OCI-LY7 (cell line): Measurements from ENCODE around the gene LRRC4C. TPM values are rescaled to one million over a fixed set of nuclear protein-coding genes. Genes with fewer than 3 reads are reported as not detected.

Experiments
- BruUV-seq: library from RNA; stranded (reverse); fragments of 400-500 nt; replicated peaks from 2 replicates; lab custom pipeline; 2021; lab: Mats Ljungman, UMichigan
- CTCF ChIA-PET: fragments of 300-600 bp; sonication (Branson Sonifier 250); formaldehyde crosslinking; loops from one replicate; lab custom pipeline; 2022; ENCODE audit warnings: antibody characterized with exemption; ENCODE audit not compliant: unreplicated experiment; lab: Charles Lee
- POLR2A ChIA-PET: fragments of 300-600 bp; sonication (Branson Sonifier 250); formaldehyde crosslinking; loops from one replicate; lab custom pipeline; 2022; ENCODE audit warnings: antibody characterized with exemption; lab: Charles Lee
- DNase-seq: peaks from one replicate; pipeline ENCODE4 v3.0.0-alpha.2; 2015; ENCODE audit warnings: low spot score
- H2AFZ ChIP-seq: fragments of 200-600 bp; sonication (generic), shearing (Covaris generic); 2 replicates; pipeline ENCODE4 v1.6.1; 2014; ENCODE audit warnings: mild to moderate bottlenecking, antibody characterized with exemption, low read length, moderate library complexity
- H3K27ac ChIP-seq: fragments of 200-600 bp; sonication (generic); 2 replicates; pipeline ENCODE4 v1.5.1; 2014; ENCODE audit warnings: mixed run types, low read depth, mild to moderate bottlenecking, moderate library complexity, low read length, inconsistent platforms; ENCODE audit not compliant: poor library complexity, severe bottlenecking
- H3K36me3 ChIP-seq: fragments of 200-600 bp; sonication (generic); 2 replicates; pipeline ENCODE4 v1.6.1; 2014; ENCODE audit warnings: mild to moderate bottlenecking, antibody characterized with exemption, low read length, moderate library complexity, mixed read lengths; ENCODE audit not compliant: insufficient read depth
- H3K4me1 ChIP-seq: fragments of 200-600 bp; sonication (generic); 2 replicates; pipeline ENCODE4 v1.5.1; 2014; ENCODE audit warnings: mild to moderate bottlenecking, low read length; ENCODE audit not compliant: insufficient read depth, poor library complexity, severe bottlenecking
- H3K4me2 ChIP-seq: fragments of 200-600 bp; sonication (generic); 2 replicates; pipeline ENCODE4 v1.6.1; 2014; ENCODE audit warnings: mild to moderate bottlenecking, low read length
- H3K4me3 ChIP-seq: fragments of 200-600 bp; sonication (generic); 2 replicates; pipeline ENCODE4 v1.5.1; 2014; ENCODE audit warnings: mild to moderate bottlenecking, low read depth, low read length; ENCODE audit not compliant: poor library complexity, severe bottlenecking
- H3K79me2 ChIP-seq: fragments of 200-600 bp; sonication (generic); 2 replicates; pipeline ENCODE4 v1.6.1; 2016; ENCODE audit warnings: low read depth, mild to moderate bottlenecking, low read length, moderate library complexity, mixed read lengths; ENCODE audit not compliant: insufficient read depth
- H3K9me2 ChIP-seq: fragments of 200-600 bp; sonication (generic); 2 replicates; pipeline ENCODE4 v1.6.1; 2016; ENCODE audit warnings: mild to moderate bottlenecking, low read length, mixed read lengths; ENCODE audit not compliant: insufficient read depth
- H3K9me3 ChIP-seq: fragments of 200-600 bp; sonication (generic); 2 replicates; pipeline ENCODE4 v1.6.1; 2014; ENCODE audit warnings: mild to moderate bottlenecking, mixed run types, low read length, mixed read lengths
- H4K20me1 ChIP-seq: fragments of 200-600 bp; sonication (generic); 2 replicates; pipeline ENCODE4 v1.6.1; 2014; ENCODE audit warnings: mild to moderate bottlenecking, antibody characterized with exemption, low read length, moderate library complexity, mixed read lengths; ENCODE audit not compliant: insufficient read depth
- EZH2phosphoT487 ChIP-seq: fragments of 200-600 bp; sonication (generic); IDR thresholded peaks from 2 replicates; pipeline ENCODE4 v1.6.1; 2018; ENCODE audit warnings: low read depth, borderline replicate concordance, mild to moderate bottlenecking, mixed run types, antibody characterized with exemption, low read length, moderate library complexity, mixed read lengths
- intact Hi-C: fragments of 100-400 bp; cut with micrococcal nuclease; formaldehyde crosslinking; loops from one replicate; pipeline ENCODE4 v1.10.0; 2022; ENCODE audit not compliant: unreplicated experiment
- total RNA-seq, 2 experiments: library from RNA; depleted of rRNA in 1 of 2; stranded (reverse); fragments of >200 nt in 1 of 2; shearing (Covaris generic) in 1 of 2; gene quantifications; 2 replicates each; pipeline ENCODE4 v1.2.3, GENCODE V29; 2014 to 2022
- TF ChIP-seq, protein P1 (sequence below): fragments of 200-600 bp; sonication (generic); conservative IDR thresholded peaks from 2 replicates; pipeline ENCODE4 v1.5.1; 2014; ENCODE audit warnings: mild to moderate bottlenecking, antibody characterized with exemption, low read length, moderate library complexity, mixed read lengths

The LRRC4C gene
- total RNA-seq, 2 experiments from 2014 or later = not detected

GRCh38 chr11:41247621-41248020 lies 211.8 kb downstream of the LRRC4C start:
- no TSS peak for BruUV-seq
- POLR2A ChIA-PET = interaction anchor here (0.7 to 0.8 kb wide), 2 partner anchors 25 to 37 kb away, joined by 3 read pairs; no protein-coding TSS in a partner anchor

GRCh38 chr11:41246399-41246745 lies 213.1 kb downstream of the LRRC4C start:
- Histone ChIP-seq H3K27ac (no peak overlapping the region), H3K4me3 (no peak overlapping the region), H2AFZ (no peak overlapping the region), H4K20me1 (no peaks in the 10 kb centered on the region), H3K9me3 (no peaks in the 10 kb centered on the region), H3K79me2 (no peaks in the 10 kb centered on the region), H3K36me3 (no peaks in the 10 kb centered on the region), H3K4me1 (no peaks in the 10 kb centered on the region), H3K4me2 (no peak overlapping the region), H3K9me2 (no peaks in the 10 kb centered on the region)
- ChIA-PET POLR2A (no interaction called here), CTCF (no interaction called here)
- DNase-seq = no peak
- BruUV-seq = no TSS peak
- intact Hi-C loops = no loop called here
- no peak for TF ChIP-seq EZH2phosphoT487
- TF ChIP-seq, protein P1, sequence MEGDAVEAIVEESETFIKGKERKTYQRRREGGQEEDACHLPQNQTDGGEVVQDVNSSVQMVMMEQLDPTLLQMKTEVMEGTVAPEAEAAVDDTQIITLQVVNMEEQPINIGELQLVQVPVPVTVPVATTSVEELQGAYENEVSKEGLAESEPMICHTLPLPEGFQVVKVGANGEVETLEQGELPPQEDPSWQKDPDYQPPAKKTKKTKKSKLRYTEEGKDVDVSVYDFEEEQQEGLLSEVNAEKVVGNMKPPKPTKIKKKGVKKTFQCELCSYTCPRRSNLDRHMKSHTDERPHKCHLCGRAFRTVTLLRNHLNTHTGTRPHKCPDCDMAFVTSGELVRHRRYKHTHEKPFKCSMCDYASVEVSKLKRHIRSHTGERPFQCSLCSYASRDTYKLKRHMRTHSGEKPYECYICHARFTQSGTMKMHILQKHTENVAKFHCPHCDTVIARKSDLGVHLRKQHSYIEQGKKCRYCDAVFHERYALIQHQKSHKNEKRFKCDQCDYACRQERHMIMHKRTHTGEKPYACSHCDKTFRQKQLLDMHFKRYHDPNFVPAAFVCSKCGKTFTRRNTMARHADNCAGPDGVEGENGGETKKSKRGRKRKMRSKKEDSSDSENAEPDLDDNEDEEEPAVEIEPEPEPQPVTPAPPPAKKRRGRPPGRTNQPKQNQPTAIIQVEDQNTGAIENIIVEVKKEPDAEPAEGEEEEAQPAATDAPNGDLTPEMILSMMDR = no peak

More at GRCh38 chr11:41247621-41248020, 211.8 kb downstream of the LRRC4C start:
- H3K27ac ChIP-seq = no peak overlapping the region
- H3K4me1 ChIP-seq = no peaks in the 10 kb centered on the region
- H3K36me3 ChIP-seq = no peaks in the 10 kb centered on the region
- H2AFZ ChIP-seq = no peak overlapping the region
- H4K20me1 ChIP-seq = no peaks in the 10 kb centered on the region
- no peaks in the 10 kb centered on the region for H3K9me2 ChIP-seq
- no peak overlapping the region for H3K4me3 ChIP-seq
- no peaks in the 10 kb centered on the region for H3K79me2 ChIP-seq
- intact Hi-C loops = no loop called here
- no peak for TF ChIP-seq EZH2phosphoT487
- TF ChIP-seq, protein P1 = no peak
- H3K9me3 ChIP-seq = no peaks in the 10 kb centered on the region
- CTCF ChIA-PET = no interaction called here
- H3K4me2 ChIP-seq = no peak overlapping the region
- DNase-seq = no peak

- TF ChIP-seq, protein P1 = no peak
- no peak for TF ChIP-seq EZH2phosphoT487
- Histone ChIP-seq H3K9me3 (no peaks in the 10 kb centered on the region), H2AFZ (no peak overlapping the region), H4K20me1 (no peaks in the 10 kb centered on the region), H3K4me1 (no peaks in the 10 kb centered on the region), H3K4me2 (no peak overlapping the region), H3K9me2 (no peaks in the 10 kb centered on the region), H3K36me3 (no peaks in the 10 kb centered on the region), H3K4me3 (no peak overlapping the region), H3K79me2 (no peaks in the 10 kb centered on the region), H3K27ac (no peak overlapping the region)
- no peak for DNase-seq
- intact Hi-C loops = no loop called here
- BruUV-seq = no TSS peak
- ChIA-PET POLR2A (no interaction called here), CTCF (no interaction called here)
These were observed 213.6 kb downstream of the LRRC4C start for GRCh38 chr11:41245704-41246398.
